ENCODE data around the gene RUVBL1.

RUVBL1 gene

DNA sequence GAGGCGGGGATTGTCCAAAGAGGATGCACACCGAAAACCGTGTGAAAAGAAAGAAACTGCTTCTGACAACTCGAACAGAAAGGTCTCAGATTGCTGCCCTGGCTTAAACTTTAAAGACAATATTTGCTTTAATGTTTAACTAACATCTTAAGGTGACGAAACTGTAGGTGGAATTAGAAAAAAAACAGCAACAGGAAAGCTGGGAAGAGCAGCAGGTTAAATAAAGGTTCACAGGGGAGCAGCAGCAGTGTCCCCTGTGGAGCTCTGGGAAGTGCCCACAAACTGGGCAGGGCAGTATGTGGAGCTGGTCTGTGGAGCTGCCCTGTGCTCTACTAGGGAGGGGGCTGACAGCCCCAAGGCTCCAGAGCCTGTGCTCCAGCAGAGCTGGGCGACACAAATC, 25.4 kb downstream of the RUVBL1 start:
- Histone ChIP-seq H3K27ac (ENCODE audit: low read length) (no peak overlapping the region), H4K20me1 (ENCODE audit: insufficient read depth, low read length) (peaks cover 11% of the 10 kb centered on the region), H3K4me3 (ENCODE audit: low read length) (no peak overlapping the region), H3K4me1 (ENCODE audit: low read length) (no peaks in the 10 kb centered on the region), H3K79me2 (ENCODE audit: low read length) (peaks cover 47% of the 10 kb centered on the region), H3K9ac (ENCODE audit: low read length) (no peak overlapping the region), H3K36me3 (replicated peaks; ENCODE audit: low read depth, low read length) (peaks cover 88% of the 10 kb centered on the region), H3K9me3 (ENCODE audit: insufficient read depth, low read length) (no peaks in the 10 kb centered on the region), H3K27me3 (ENCODE audit: low read depth, low read length) (no peaks in the 10 kb centered on the region), H3K4me2 (ENCODE audit: low read length) (no peak overlapping the region), H2AFZ (ENCODE audit: low read depth, low read length) (no peak overlapping the region)
- TF ChIP-seq EZH2phosphoT487 (IDR thresholded peaks at IDR 0.05; ENCODE audit: low read depth) = no peak
- TF ChIP-seq, protein P1, sequence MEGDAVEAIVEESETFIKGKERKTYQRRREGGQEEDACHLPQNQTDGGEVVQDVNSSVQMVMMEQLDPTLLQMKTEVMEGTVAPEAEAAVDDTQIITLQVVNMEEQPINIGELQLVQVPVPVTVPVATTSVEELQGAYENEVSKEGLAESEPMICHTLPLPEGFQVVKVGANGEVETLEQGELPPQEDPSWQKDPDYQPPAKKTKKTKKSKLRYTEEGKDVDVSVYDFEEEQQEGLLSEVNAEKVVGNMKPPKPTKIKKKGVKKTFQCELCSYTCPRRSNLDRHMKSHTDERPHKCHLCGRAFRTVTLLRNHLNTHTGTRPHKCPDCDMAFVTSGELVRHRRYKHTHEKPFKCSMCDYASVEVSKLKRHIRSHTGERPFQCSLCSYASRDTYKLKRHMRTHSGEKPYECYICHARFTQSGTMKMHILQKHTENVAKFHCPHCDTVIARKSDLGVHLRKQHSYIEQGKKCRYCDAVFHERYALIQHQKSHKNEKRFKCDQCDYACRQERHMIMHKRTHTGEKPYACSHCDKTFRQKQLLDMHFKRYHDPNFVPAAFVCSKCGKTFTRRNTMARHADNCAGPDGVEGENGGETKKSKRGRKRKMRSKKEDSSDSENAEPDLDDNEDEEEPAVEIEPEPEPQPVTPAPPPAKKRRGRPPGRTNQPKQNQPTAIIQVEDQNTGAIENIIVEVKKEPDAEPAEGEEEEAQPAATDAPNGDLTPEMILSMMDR (IDR thresholded peaks at IDR 0.05; ENCODE audit: low read depth, low read length) = no peak

DNA sequence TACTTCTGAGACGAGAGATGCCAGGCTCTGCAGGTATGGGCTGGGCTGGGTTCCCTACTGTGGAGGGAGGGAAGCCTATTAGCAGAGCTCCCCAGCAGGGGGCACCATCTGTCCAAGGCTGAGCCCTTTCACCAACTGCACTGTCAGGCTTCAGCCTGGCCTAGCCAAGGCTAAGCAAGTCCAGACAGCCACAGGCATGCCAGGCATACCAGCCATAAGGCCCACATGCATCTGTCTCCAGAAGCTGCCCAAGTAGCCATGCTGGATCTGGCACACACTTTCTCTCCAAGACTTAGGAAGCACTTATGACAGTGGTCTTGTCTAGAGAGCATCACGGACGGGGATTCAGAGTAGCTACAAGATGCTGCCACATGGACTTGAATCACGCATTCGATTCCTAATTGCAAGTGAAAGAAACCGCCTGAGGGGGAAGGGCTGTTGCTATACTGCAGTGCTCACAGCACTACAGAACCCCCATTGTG, 28.3 kb downstream of the RUVBL1 start:
- no peaks in the 10 kb centered on the region for H3K4me1 ChIP-seq (ENCODE audit: low read length)
- TF ChIP-seq, protein P1 (IDR thresholded peaks at IDR 0.05; ENCODE audit: low read depth, low read length) = peak; percentile 80
- TF ChIP-seq EZH2phosphoT487 (IDR thresholded peaks at IDR 0.05; ENCODE audit: low read depth) = no peak
- H3K9me3 ChIP-seq (ENCODE audit: insufficient read depth, low read length) = no peaks in the 10 kb centered on the region
- no peak overlapping the region for H3K4me3 ChIP-seq (ENCODE audit: low read length)
- no peak overlapping the region for H2AFZ ChIP-seq (ENCODE audit: low read depth, low read length)
- H3K27me3 ChIP-seq (ENCODE audit: low read depth, low read length) = no peaks in the 10 kb centered on the region
- peaks cover 11% of the 10 kb centered on the region for H4K20me1 ChIP-seq (ENCODE audit: insufficient read depth, low read length)
- H3K9ac ChIP-seq (ENCODE audit: low read length) = no peak overlapping the region
- no peak overlapping the region; the same call in 1 of the 2 replicates for H3K27ac ChIP-seq (ENCODE audit: low read length)
- peaks cover 76% of the 10 kb centered on the region for H3K36me3 ChIP-seq (replicated peaks; ENCODE audit: low read depth, low read length)
- H3K4me2 ChIP-seq (ENCODE audit: low read length) = no peak overlapping the region
- H3K79me2 ChIP-seq (ENCODE audit: low read length) = peaks cover 54% of the 10 kb centered on the region

DNA sequence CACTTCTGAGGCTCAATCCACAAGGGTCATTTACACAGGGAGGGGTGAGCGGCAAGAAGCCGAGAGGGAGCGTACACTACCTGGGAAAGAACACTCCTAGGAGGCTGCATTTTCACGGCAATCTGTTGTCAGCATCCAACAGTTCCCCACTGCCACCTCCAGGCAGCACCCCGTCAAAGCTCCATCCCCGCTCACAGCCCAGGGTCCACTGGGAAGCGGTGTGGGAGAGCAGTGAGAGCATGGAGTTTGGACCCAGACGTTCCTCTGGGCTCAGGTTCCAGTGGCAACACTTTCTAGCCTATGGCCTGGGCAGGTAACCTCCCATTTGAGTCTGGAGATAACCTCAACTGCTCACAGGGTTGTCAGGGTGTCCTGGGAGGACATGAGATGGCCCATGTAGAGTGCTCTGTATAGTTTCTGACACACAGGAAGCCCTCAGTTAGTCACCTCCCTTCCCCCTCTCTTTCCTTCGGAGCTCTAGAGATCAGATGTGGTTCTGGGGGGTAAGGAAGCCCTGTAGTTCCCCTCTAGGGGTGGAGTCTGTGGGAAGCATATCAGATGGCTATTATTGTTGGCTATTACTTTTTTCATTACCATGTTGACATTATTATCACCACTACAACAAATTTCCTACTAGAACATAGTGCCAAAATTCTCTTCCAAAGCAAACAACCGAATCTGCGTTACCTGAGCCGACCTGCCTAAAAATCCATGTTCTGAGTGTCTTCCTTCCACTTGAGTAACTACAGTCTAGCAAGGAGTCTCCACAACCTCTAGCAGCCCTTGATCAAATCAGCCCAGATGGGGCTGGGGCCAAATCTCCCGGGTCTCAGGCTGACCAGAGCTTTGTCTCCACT, 29.1 kb downstream of the RUVBL1 start:
- Histone ChIP-seq H3K27me3 (ENCODE audit: low read depth, low read length) (no peaks in the 10 kb centered on the region), H4K20me1 (ENCODE audit: insufficient read depth, low read length) (peaks cover 11% of the 10 kb centered on the region), H3K36me3 (replicated peaks; ENCODE audit: low read depth, low read length) (peaks cover 68% of the 10 kb centered on the region), H2AFZ (ENCODE audit: low read depth, low read length) (no peak overlapping the region), H3K79me2 (ENCODE audit: low read length) (peaks cover 60% of the 10 kb centered on the region), H3K9ac (ENCODE audit: low read length) (no peak overlapping the region), H3K27ac (ENCODE audit: low read length) (no peak overlapping the region), H3K9me3 (ENCODE audit: insufficient read depth, low read length) (no peaks in the 10 kb centered on the region), H3K4me1 (ENCODE audit: low read length) (no peaks in the 10 kb centered on the region), H3K4me2 (ENCODE audit: low read length) (no peak overlapping the region), H3K4me3 (ENCODE audit: low read length) (no peak overlapping the region)
- TF ChIP-seq, protein P1 (IDR thresholded peaks at IDR 0.05; ENCODE audit: low read depth, low read length) = no peak
- no peak for TF ChIP-seq EZH2phosphoT487 (IDR thresholded peaks at IDR 0.05; ENCODE audit: low read depth)

DNA sequence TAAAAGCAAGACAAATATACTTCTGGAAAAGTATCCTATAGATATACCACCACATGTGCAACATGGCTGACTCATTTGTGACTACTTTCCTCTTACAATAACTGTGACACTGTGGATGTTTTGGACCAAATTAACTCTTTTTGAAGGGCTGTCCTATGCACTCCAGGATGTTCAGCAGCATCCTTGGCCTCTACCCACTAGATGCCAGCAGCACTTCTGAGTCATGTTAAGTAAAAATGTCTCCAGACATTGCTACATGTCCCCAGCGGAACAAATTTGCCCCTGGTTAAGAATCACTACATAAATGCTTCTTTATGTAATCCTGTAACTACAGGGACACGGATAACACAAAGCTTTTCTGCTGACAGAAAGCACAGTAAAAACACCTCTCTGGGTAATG, 32.0 kb downstream of the RUVBL1 start:
- Histone ChIP-seq H3K9ac (ENCODE audit: low read length) (no peak overlapping the region), H3K4me3 (ENCODE audit: low read length) (no peak overlapping the region), H3K27ac (ENCODE audit: low read length) (no peak overlapping the region), H3K4me2 (ENCODE audit: low read length) (no peak overlapping the region), H3K9me3 (ENCODE audit: insufficient read depth, low read length) (no peaks in the 10 kb centered on the region), H3K27me3 (ENCODE audit: low read depth, low read length) (no peaks in the 10 kb centered on the region), H3K4me1 (ENCODE audit: low read length) (no peaks in the 10 kb centered on the region), H2AFZ (ENCODE audit: low read depth, low read length) (no peak overlapping the region), H4K20me1 (ENCODE audit: insufficient read depth, low read length) (peaks cover 11% of the 10 kb centered on the region), H3K79me2 (ENCODE audit: low read length) (peaks cover 68% of the 10 kb centered on the region), H3K36me3 (replicated peaks; ENCODE audit: low read depth, low read length) (peaks cover 54% of the 10 kb centered on the region)
- TF ChIP-seq, protein P1 (IDR thresholded peaks at IDR 0.05; ENCODE audit: low read depth, low read length) = no peak
- TF ChIP-seq EZH2phosphoT487 (IDR thresholded peaks at IDR 0.05; ENCODE audit: low read depth) = no peak
